GM19351 (cell line): ENCODE measurements around the gene SEC23IP.
"Not testable (repeated sequence)": the region's sequence is repeated elsewhere in the genome, so short reads cannot be mapped to it uniquely, and the experiment has no call there.

Experiments
- ATAC-seq: cut with Tn5 transposase; IDR thresholded peaks from one replicate; pipeline ENCODE4 v1.9.1; 2021; ENCODE audit warnings: mild to moderate bottlenecking, moderate library complexity; ENCODE audit not compliant: unreplicated experiment

The SEC23IP gene

GRCh38 chr10:119892188-119893065 lies at the start of gene SEC23IP:
TSS of gene SEC23IP (plus strand) at chr10:119892730. CDS start at chr10:119892783, 53 bp downstream.
- ATAC-seq = peak; percentile 99

- no peak for ATAC-seq
These were observed 46.9 kb upstream of the SEC23IP start for GRCh38 chr10:119845656-119846055.

DNA sequence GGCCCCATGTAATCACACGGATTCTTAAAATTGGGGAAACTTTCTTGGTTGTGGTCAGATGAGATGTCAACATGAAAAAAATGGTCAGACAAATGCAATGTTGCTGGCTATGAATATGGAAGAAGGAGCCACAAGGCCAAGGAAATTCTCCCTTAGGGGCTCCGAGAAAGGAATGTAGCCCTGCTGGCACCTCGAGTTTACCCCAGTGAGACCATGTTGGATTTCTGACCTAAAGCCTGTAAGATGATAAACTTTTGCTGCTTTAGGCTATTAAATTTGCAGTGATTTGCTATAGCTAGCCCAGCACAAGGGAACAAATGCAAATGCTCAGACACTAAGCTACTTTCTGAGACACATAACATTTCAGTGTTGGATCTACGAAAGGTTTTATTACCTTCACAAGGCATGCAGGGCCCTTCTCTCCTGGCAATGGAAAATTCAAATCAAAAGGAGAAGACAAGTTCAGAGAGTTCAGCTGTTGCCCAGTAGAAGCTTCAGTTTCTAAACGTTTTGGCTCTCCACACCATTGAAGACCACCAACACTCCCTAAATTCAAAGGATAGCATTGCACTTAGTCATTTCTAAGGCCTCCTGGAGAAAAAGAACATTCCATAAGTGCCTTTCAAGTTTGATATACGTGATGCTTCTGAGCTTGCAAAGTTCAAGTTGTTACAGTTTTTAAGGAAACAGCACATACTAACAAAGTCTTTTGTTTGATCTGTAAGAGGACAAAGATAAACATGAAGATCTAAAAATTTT lies 43.3 kb upstream of the SEC23IP start:
- ATAC-seq = no peak

DNA sequence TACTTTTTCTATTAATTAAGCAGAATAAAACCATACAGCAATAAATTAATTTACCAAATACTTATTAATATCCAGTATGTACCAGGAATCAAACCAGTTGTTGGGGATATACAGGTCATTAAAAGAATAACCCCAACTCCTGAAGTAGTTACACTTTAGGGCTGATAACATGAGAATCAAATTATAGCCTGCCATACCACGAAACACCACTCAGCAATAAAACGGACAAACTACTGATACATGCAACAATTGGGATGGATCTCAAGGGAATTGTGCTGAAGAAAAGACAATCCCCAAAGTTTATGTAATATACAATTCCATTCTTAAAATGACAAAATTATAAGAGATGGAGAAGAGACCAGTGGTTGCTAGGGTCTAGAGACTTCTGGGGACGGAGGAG lies 42.6 kb upstream of the SEC23IP start:
- ATAC-seq = no peak

DNA sequence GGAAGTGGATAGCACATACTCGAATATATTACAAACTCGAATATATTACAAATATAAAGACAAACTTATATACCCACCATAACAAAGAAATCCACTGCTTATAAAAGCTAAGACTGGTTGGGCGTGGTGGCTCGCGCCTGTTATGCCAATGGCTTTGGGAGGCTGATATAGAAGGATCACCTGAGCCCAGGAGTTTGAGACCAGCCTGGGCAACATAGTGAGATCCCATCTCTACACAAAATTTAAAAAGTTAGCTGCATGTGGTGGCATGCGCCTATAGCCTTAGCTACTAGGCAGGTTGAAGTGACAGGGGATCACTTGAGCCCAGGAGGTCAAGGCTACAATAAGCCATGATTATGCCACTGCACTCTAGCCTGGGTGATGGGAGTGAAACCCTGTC lies 40.3 kb upstream of the SEC23IP start:
- no peak for ATAC-seq

- no peak for ATAC-seq
These were observed 39.7 kb upstream of the SEC23IP start for GRCh38 chr10:119852822-119853221.

DNA sequence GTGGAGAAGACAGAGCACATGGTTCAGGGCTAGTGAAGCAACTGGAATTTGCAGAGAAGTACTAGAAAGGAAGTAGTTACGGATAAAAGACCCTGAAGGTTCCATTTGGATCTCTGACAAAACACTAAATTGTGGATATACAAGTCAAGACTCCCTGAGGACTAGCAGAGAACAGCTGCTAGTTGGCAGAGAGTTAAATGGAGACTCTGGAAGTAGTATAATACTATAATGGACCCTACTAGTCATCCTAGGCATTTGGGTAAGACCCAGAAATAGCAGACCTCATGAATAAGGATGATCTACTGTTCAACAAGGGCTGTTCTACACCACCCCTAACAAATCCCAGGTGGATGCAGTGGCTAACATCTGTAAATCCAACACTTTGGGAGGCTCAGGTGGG lies 39.0 kb upstream of the SEC23IP start:
- ATAC-seq = no peak

GRCh38 chr10:119858063-119858462 lies 34.5 kb upstream of the SEC23IP start:
- ATAC-seq = no peak

DNA sequence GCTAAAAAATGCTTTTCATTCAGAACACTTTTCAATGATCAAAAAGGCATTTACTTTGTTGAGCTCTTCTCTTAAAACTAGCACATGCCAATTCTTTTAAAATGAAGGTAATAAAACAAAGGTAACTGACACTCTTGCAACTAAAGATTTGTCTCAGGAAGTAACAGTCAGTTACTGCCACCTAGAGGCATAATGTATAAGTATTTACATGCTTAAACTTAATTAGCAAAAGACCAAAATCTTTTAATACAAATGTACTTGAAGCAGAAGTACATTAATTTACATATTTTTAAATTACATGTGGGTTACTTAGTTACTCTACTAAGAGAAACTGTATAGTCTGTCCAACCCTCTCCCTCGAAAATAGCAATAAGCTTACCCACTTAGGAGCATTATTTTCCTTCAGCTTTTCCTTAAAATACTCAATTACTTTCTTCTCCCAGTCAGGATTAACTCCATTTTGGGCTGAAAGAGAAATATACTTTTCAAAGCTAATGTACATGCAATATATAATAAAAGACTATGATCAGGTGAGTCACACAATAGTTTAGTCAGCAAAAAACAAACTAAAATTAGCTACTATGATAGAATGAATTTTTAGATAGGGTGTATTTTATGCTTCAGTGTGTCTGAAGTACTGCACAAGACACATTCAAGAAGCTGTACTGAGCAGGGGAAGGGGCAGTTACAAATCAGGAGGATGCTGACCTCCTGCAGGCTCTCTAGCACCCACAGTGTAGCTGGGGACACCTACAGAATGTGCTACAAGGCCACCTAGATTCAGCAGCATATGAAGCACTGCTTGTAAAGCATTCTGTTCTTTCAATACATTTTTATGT lies 32.9 kb upstream of the SEC23IP start:
- ATAC-seq = no peak

DNA sequence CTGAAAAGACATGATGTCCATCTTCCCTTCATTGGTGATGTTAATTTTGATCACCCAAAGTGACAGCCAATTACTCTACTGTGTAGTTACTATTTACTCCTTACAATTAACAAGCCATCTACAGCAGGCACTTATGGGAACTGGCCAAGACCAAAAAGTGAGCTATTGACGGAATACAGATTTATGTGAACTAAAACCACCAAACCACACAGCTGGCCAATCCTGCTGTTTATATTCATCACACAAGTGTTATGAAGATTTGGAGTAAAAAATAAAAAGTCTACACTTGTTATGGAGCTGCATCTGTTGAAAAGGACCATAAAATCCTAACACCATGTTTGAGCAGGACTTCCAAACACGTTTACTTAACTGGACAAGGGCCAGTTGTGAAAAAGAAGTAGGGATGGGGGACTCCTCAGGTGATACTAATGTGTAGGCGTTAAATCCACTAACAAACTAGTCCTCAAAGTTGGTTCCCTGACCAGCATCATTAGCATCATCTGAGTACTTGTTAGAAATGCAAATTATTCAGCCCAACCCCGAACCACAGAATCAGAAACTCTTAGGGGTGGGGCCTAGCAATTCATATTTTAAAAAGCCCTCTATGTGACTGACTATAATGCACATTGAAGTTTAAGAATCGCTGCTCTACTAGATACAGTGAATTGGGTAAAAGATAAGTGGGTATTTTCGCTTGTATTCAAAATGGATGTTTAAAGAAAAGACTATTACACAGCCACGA lies 31.5 kb upstream of the SEC23IP start:
- ATAC-seq = no peak

GRCh38 chr10:119862524-119862923 lies 30.0 kb upstream of the SEC23IP start:
- ATAC-seq = no peak

- no peak for ATAC-seq
These were observed 28.5 kb upstream of the SEC23IP start for GRCh38 chr10:119863951-119864565.

DNA sequence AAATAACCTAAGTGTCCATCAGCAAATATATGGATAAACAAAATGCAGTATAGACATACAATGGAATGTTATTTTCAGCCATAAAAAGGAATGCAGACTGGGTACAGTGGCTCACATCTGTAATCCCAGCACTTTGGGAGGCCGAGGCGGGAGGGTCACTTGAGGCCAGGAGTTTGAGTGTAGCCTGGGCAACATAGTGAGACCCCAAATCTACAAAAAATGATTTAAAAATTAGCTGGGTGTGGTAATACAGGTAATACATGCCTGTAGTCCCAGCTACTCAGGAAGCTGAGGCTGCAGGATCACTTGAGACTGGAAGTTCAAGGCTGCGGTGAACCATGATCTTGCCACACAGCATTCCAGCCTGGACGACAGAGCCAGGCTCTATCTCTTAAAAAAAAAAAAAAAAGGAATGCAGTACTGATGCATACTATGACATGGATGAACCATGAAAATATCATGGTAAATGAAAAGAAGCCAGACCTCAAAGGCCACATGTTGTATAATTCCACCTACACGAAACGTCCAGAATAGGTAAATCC lies 26.8 kb upstream of the SEC23IP start:
- ATAC-seq = no peak

- no peak for ATAC-seq
These were observed 25.2 kb upstream of the SEC23IP start for GRCh38 chr10:119867317-119867716.

GRCh38 chr10:119869398-119869797 lies 23.1 kb upstream of the SEC23IP start:
- ATAC-seq = not testable (repeated sequence)

DNA sequence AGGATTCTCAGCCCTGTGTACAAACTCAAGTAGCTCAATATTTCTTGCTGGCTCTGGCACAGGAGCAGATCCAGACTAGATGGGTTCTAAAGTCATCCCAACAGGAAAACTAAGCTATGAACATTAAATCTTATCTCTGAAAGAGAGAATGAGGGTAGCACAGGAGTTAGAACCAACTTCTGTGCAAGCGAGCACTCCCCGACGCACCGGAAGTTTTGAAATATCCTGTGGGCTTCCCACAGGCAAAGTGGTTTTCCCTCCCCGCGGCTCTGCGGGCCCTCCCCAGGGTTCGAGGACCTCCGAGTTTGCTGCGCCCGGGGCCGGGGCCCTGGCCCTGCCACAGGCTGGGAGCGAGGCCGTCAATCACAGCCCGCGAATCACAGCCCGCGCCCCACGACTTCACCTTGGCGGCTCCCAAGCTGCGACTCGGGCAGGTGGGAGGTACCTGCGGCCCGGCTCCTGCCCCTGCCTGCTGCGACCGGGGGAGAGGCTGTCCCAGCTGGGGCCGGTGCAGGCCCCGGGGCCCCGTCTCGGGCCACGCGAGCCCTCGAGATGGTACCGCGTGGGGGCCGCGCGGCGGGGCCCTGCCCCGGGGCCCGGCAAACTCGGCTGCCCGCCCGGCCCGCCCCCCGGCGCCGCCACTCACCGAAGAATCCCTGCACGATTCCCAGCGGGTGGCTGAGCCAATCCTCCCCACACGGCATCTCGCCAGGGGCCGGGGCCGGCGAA lies 20.5 kb upstream of the SEC23IP start:
- ATAC-seq = peak; percentile 38

DNA sequence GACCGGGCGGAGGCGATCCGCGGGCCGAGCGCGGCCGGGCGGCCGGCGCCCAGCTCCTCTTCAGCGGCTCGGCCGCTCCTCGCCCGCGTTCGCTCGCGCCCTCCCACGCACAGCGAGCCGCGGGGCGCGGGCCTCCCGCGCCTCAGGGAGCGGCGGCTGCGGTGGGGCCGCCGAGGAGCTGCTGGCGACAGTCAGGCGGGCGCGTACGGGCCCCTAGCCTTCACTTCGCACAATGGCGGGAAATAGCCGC lies 20.0 kb upstream of the SEC23IP start, which contains the start of gene MCMBP:
TSS of gene MCMBP (minus strand) at position 234 of the 250 bp plus-strand sequence. CDS start 259 bp downstream, outside the sequence.
- ATAC-seq = peak; percentile 18

- peak; percentile 82 for ATAC-seq
These were observed 19.5 kb upstream of the SEC23IP start for GRCh38 chr10:119872860-119873681.
